Right ventricle myocardium superior (tissue), 1 donor: ENCODE data around the gene NR3C1. TPM values are rescaled to one million over a fixed set of nuclear protein-coding genes. Genes with fewer than 3 reads are reported as not detected.
A peak's percentile ranks its signal among the peaks of the same experiment; 100 is the strongest.
"Not testable (repeated sequence)": the region's sequence is repeated elsewhere in the genome, so short reads cannot be mapped to it uniquely, and the experiment has no call there.

Source experiments
- ATAC-seq: fragments of 200-7000 bp; cut with Tn5 transposase; one replicate; pipeline ENCODE4 v1.9.1; 2020; ENCODE audit warnings: mild to moderate bottlenecking; ENCODE audit not compliant: poor library complexity
- DNase-seq: peaks from one replicate; pipeline ENCODE4 v3.0.0-alpha.2; 2020
- intact Hi-C: fragments of 100-400 bp; cut with DNase I; formaldehyde crosslinking; loops from one replicate; pipeline ENCODE4 v1.11.2; 2022
- total RNA-seq: library from RNA; stranded (reverse); fragmentation: NEBNext Ultra II Directional; extraction: Animal tissue kit (Norgen Biotek cat#: 25700); gene quantifications from one replicate; pipeline ENCODE4 v1.2.1, GENCODE V29; 2021
- donor health status: DM: no; HTN: yes; CAD: no; lungs with severe emphysema.

The NR3C1 gene
- total RNA-seq, 1 donor from 2014 or later = 48.9 TPM

GRCh38 chr5:143347698-143348344 lies 55.7 kb downstream of the NR3C1 start:
- ATAC-seq (peak; percentile 71), DNase-seq (no peak)
- intact Hi-C loops = no loop called here

- no peak for ATAC-seq
- no peak for DNase-seq
- intact Hi-C loops = no loop called here
Observed at GRCh38 chr5:143347046-143347445, 56.4 kb downstream of the NR3C1 start.

DNA sequence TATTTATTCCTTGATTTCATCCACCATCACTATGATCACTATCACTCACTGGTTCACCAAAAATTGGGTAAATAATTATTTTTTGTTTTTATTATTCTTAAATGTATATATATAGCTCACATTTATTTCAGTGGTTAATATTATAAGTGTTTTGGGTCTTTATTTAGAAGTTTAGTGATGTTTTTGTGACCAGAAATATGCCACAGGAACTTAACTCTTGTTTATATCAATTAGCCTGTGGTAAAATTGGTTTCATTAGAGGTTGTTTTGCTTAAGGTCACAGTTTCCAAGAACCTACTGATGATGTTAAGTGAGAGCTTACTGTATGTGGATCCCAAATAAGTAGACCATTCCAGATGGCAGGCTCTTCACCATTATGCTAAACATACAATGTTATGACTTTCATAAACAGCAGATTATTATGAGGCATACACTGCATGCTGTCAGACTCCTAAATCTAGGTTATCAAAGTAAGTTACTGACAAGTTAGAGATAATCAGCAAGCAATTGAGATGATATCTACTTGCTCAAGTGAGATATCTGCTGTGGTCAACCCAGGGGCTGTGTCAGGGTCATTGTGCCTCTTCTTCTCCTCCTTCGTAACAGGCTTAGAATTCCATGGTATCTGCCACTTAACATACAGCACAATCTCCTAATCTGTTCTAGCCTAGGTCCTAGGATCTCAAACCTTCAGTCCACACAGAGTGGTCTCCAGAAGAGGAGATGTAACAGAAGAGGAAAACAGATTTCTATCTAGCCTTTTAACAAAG lies 57.6 kb downstream of the NR3C1 start:
- intact Hi-C loops = no loop called here
- no peak for DNase-seq
- ATAC-seq = no peak

DNA sequence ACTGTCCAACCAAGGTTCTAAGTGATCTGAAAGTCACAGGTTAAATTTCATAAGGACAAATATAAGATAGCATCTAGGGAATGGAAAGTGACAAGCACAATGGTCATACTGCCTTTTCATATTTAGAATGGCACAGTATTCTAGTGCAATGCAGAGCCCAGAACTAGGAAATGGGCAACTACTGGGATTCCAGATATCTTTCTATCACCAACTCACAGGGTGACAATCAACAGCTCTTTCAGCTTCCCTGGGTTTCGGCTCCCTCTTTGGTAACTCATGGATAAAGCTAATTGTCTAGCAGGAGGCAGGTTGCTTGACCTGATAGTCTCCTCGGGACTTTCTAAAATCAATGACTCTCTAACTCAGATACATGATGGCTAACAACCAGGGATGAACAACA lies 60.4 kb downstream of the NR3C1 start:
- DNase-seq = no peak
- intact Hi-C loops = no loop called here
- no peak for ATAC-seq

DNA sequence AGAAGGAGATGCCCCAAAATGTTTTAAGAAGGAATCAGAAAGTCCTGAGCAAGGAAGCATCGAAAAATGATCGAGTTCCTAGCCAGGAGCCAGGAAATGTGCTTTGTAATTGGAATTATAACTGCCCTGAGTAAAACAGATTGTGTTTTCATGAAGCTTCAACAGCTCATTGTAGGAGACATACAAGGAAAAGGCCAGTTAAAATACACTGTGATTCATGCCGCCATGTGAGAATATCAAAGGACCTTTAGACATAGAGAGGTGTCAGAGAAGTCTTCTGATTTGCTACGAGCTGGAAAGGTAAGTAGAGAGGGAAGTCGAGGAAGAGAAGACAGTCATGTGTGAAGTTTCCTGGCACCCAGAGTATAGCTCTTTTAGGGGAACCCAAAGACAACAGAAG lies 60.9 kb downstream of the NR3C1 start:
- DNase-seq (no peak), ATAC-seq (no peak)
- intact Hi-C loops = no loop called here

- DNase-seq (no peak), ATAC-seq (peak; percentile 40)
- intact Hi-C loops = no loop called here
Observed at GRCh38 chr5:143341807-143342570, 61.5 kb downstream of the NR3C1 start.

GRCh38 chr5:143340891-143341685 lies 62.4 kb downstream of the NR3C1 start:
- ATAC-seq = peak; percentile 69
- intact Hi-C loops = no loop called here
- DNase-seq = no peak

DNA sequence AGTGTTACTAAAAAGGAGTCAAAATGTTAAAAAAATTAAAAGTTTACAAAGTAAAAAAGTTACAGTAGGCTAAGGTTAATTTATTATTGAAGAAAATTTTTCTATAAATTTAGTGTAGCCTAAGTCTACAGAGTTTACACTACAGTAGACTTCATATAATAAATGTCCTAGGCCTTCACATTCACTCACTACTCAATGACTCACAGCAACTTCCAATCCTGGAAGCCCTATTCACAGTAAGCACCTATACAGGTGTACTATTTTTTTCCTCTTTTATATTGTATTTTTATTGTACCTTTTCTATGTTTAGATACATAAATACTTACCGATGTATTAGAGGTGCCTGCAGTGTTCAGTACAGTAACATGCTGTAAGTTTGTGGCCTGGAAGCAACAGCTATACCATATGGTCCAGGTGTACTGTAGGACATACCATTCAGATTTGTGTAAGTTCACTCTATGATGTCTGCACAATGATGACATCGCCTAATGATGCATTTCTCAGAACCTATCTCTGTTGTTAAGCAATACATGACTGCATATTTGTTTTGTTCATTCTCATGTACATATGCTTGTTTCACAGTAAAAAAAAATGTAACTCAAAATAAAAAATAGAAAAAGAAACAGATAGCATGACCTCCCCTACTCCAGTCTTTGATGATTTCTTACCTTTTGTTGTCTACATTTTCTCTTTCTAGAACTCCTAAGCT lies 64.7 kb downstream of the NR3C1 start:
- ATAC-seq (no peak), DNase-seq (no peak)
- intact Hi-C loops = no loop called here

DNA sequence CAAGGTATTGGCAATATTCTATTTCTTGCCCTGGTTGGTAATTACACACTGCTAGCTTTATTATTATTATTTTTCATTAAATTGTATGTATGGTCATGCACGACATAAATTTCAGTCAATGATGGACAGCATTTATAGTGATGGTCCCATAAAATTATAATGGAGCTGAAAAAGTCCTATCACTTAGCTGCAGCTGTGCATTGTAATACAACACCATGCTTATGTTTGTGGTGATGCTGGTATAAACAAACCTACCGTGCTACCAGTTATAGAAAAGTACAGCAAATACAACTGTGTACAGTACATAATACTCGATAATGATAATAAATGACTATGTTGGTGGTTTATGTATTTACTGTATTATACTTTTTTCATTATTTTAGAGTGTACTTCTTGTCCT lies 65.5 kb downstream of the NR3C1 start:
- ATAC-seq = no peak
- intact Hi-C loops = no loop called here
- DNase-seq = no peak

GRCh38 chr5:143336485-143336884 lies 67.0 kb downstream of the NR3C1 start:
- no peak for DNase-seq
- intact Hi-C loops = no loop called here
- ATAC-seq = peak; percentile 78

- ATAC-seq = peak; percentile 3
- intact Hi-C loops = no loop called here
- no peak for DNase-seq
Observed at GRCh38 chr5:143334903-143335302, 68.6 kb downstream of the NR3C1 start.

GRCh38 chr5:143334380-143334779 lies 69.1 kb downstream of the NR3C1 start:
- DNase-seq, intact Hi-C loops: not testable (repeated sequence)

DNA sequence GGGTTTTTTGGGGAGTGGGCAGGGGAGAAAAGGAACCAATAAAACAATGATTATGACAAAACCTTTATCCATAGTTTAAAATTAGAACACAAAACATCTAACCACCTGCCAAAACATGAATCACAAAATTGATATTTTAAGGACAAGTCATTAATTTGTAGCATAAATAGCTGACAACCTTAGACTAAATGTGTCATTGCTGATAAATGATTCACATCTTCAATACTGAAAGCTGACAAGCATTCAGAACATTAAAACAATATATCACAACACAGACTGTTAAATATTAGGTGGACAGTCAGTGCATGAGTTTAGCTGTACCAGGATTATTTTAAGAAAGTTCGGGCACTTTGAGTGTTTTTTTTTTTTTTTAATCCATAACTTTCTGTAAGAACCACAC lies 71.5 kb downstream of the NR3C1 start:
- ATAC-seq = no peak
- no peak for DNase-seq
- intact Hi-C loops = no loop called here

More at GRCh38 chr5:143334380-143334779, 69.1 kb downstream of the NR3C1 start:
- ATAC-seq = not testable (repeated sequence)

- DNase-seq = no peak
- ATAC-seq = no peak
- intact Hi-C loops = no loop called here
Observed at GRCh38 chr5:143329843-143330242, 73.6 kb downstream of the NR3C1 start.

DNA sequence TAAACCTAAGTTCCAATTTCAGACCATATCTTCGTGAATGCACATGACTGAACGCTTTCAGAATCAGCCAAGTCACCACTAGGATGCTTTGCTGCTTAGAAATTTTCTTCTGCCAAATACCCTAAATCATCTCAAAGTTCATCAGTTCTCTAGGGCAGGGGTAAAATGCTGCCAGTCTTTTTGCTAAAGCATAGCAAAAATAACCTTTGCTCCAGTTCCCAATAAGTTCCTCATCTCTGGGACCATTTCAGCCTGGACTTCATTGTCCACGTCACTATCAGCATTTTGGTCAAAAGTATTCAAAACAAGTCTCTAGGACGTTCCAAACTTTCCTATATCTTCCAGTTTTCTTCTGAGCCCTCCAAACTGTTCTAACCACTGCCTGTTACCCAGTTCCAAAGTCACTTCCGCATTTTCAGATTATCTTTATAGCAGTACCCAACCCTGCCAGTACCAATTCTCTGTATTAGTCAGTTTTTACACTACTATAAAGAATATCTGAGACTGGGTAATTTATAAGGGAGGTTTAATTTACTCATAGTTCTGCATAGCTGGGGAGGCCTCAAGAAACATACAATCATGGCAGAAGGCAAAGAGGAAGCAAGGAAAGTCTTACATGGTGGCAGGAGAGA lies 74.8 kb downstream of the NR3C1 start:
- no peak for DNase-seq
- intact Hi-C loops = no loop called here
- no peak for ATAC-seq

GRCh38 chr5:143325086-143325485 lies 78.4 kb downstream of the NR3C1 start:
- DNase-seq, intact Hi-C loops, ATAC-seq: not testable (repeated sequence)

GRCh38 chr5:143322931-143323630 lies 80.4 kb downstream of the NR3C1 start:
- intact Hi-C loops = not testable (repeated sequence)

More at GRCh38 chr5:143322931-143323630, 80.4 kb downstream of the NR3C1 start:
- ATAC-seq, DNase-seq: not testable (repeated sequence)
